WTC11 (cell line): Measurements from ENCODE around the gene BMP10. TPM values are rescaled to one million over a fixed set of nuclear protein-coding genes. Genes with fewer than 3 reads are reported as not detected.

Source experiments
- ATAC-seq: fragments of 200-7000 bp; cut with Tn5 transposase; 2 replicates; pipeline ENCODE4 v1.10.0; 2021; ENCODE audit warnings: mild to moderate bottlenecking, moderate library complexity
- CTCF ChIA-PET: fragments of 300-600 bp; sonication (Branson Sonifier 250); formaldehyde crosslinking; loops from one replicate; lab custom pipeline; 2021; ENCODE audit warnings: antibody characterized with exemption; lab: Charles Lee
- POLR2A ChIA-PET: fragments of 350-600 bp; sonication (Branson Sonifier 250); formaldehyde crosslinking; loops from one replicate; lab custom pipeline; 2021; ENCODE audit warnings: antibody characterized with exemption; lab: Charles Lee
- DNase-seq: peaks from one replicate; pipeline ENCODE4 v3.0.0; 2021; ENCODE audit warnings: low spot score
- H3K27ac Mint-ChIP-seq: 2 replicates; pipeline ENCODE4 v1.8.0; 2021; ENCODE audit warnings: mixed read lengths
- H3K27me3 Mint-ChIP-seq: 2 replicates; pipeline ENCODE4 v1.8.0; 2021; ENCODE audit warnings: low read depth, mild to moderate bottlenecking, moderate library complexity, mixed read lengths
- H3K36me3 Mint-ChIP-seq: 2 replicates; pipeline ENCODE4 v1.8.0; 2021; ENCODE audit warnings: mixed read lengths
- H3K4me1 Mint-ChIP-seq: 2 replicates; pipeline ENCODE4 v1.8.0; 2022; ENCODE audit warnings: mixed read lengths
- H3K4me3 Mint-ChIP-seq: 2 replicates; pipeline ENCODE4 v1.8.0; 2021; ENCODE audit warnings: mild to moderate bottlenecking, moderate library complexity, mixed read lengths
- H3K9me3 Mint-ChIP-seq: 2 replicates; pipeline ENCODE4 v1.8.0; 2021; ENCODE audit warnings: mixed read lengths
- ATF1 ChIP-seq: sonication (generic); formaldehyde crosslinking; IDR thresholded peaks from 2 replicates; pipeline ENCODE4 v1.8.1; 2023; ENCODE audit warnings: mild to moderate bottlenecking, moderate library complexity, missing genetic modification reagents
- EMX1 ChIP-seq: fragments of 250-450 bp; sonication (Bioruptor Pico); IDR thresholded peaks from 2 replicates; pipeline ENCODE4 v1.8.0; 2021; ENCODE audit warnings: mild to moderate bottlenecking
- ETV6 ChIP-seq: sonication (generic); formaldehyde crosslinking; IDR thresholded peaks from 2 replicates; pipeline ENCODE4 v1.8.1; 2022; ENCODE audit warnings: mild to moderate bottlenecking, missing genetic modification reagents
- FOXJ3 ChIP-seq: sonication (generic); formaldehyde crosslinking; IDR thresholded peaks from 2 replicates; pipeline ENCODE4 v1.9.0; 2021; ENCODE audit warnings: missing genetic modification reagents, mild to moderate bottlenecking, borderline replicate concordance
- GABPB1 ChIP-seq: sonication (generic); formaldehyde crosslinking; IDR thresholded peaks from 2 replicates; pipeline ENCODE4 v1.8.1; 2023; ENCODE audit warnings: mild to moderate bottlenecking, missing genetic modification reagents
- GTF2I ChIP-seq: fragments of 250-450 bp; sonication (Bioruptor Pico); conservative IDR thresholded peaks from 2 replicates; pipeline ENCODE4 v1.4.0; 2021; ENCODE audit warnings: mild to moderate bottlenecking
- HMGA2 ChIP-seq: fragments of 250-450 bp; sonication (Bioruptor Pico); IDR thresholded peaks from 2 replicates; pipeline ENCODE4 v1.4.0; 2021; ENCODE audit warnings: mild to moderate bottlenecking, moderate library complexity
- JUN ChIP-seq: sonication (generic); formaldehyde crosslinking; IDR thresholded peaks from 2 replicates; pipeline ENCODE4 v1.8.0; 2023; ENCODE audit warnings: mild to moderate bottlenecking, missing genetic modification reagents
- NFE2L1 ChIP-seq: sonication (generic); formaldehyde crosslinking; IDR thresholded peaks from 2 replicates; pipeline ENCODE4 v1.8.1; 2023; ENCODE audit warnings: missing genetic modification reagents
- NR1H2 ChIP-seq: sonication (generic); formaldehyde crosslinking; IDR thresholded peaks from 2 replicates; pipeline ENCODE4 v1.9.0; 2021; ENCODE audit warnings: mild to moderate bottlenecking, moderate library complexity, missing genetic modification reagents
- OVOL2 ChIP-seq: fragments of 250-450 bp; sonication (Bioruptor Pico); IDR thresholded peaks from 2 replicates; pipeline ENCODE4 v1.9.0; 2021; ENCODE audit warnings: mild to moderate bottlenecking, borderline replicate concordance
- RELA ChIP-seq: sonication (generic); formaldehyde crosslinking; IDR thresholded peaks from 2 replicates; pipeline ENCODE4 v1.8.1; 2022; ENCODE audit warnings: missing genetic modification reagents, mild to moderate bottlenecking, borderline replicate concordance
- RORB ChIP-seq: fragments of 250-450 bp; sonication (Bioruptor Pico); IDR thresholded peaks from 2 replicates; pipeline ENCODE4 v1.9.0; 2021; ENCODE audit warnings: mild to moderate bottlenecking
- SOX15 ChIP-seq: fragments of 250-450 bp; sonication (Bioruptor Pico); IDR thresholded peaks from 2 replicates; pipeline ENCODE4 v1.9.0; 2021; ENCODE audit warnings: mild to moderate bottlenecking
- SP1 ChIP-seq: sonication (generic); formaldehyde crosslinking; conservative IDR thresholded peaks from 2 replicates; pipeline ENCODE4 v1.8.1; 2022; ENCODE audit warnings: missing genetic modification reagents
- TEAD1 ChIP-seq: sonication (generic); formaldehyde crosslinking; IDR thresholded peaks from 2 replicates; pipeline ENCODE4 v1.8.0; 2022; ENCODE audit warnings: mild to moderate bottlenecking, missing genetic modification reagents
- TEAD4 ChIP-seq: sonication (generic); formaldehyde crosslinking; IDR thresholded peaks from 2 replicates; pipeline ENCODE4 v1.8.0; 2022; ENCODE audit warnings: mild to moderate bottlenecking, missing genetic modification reagents
- ZNF219 ChIP-seq: sonication (generic); formaldehyde crosslinking; IDR thresholded peaks from 2 replicates; pipeline ENCODE4 v1.8.0; 2023; ENCODE audit warnings: missing genetic modification reagents, mild to moderate bottlenecking, borderline replicate concordance
- ZNF232 ChIP-seq: sonication (generic); formaldehyde crosslinking; IDR thresholded peaks from 2 replicates; pipeline ENCODE4 v1.8.0; 2022; ENCODE audit warnings: mild to moderate bottlenecking, missing genetic modification reagents
- ZNF396 ChIP-seq: fragments of 250-450 bp; sonication (Bioruptor Pico); IDR thresholded peaks from 2 replicates; pipeline ENCODE4 v1.8.0; 2021; ENCODE audit warnings: mild to moderate bottlenecking, moderate library complexity, borderline replicate concordance
- ZNF423 ChIP-seq: fragments of 250-450 bp; sonication (Bioruptor Pico); IDR thresholded peaks from 2 replicates; pipeline ENCODE4 v2.1.2; 2022; ENCODE audit warnings: mild to moderate bottlenecking, moderate library complexity
- total RNA-seq: library from RNA; stranded (reverse); gene quantifications from 3 replicates; pipeline ENCODE4 v1.2.3, GENCODE V29; 2021
- TF ChIP-seq, protein P1 (sequence below): sonication (generic); formaldehyde crosslinking; IDR thresholded peaks from 2 replicates; pipeline ENCODE4 v1.8.1; 2023; ENCODE audit warnings: mild to moderate bottlenecking, missing genetic modification reagents
- TF ChIP-seq, protein P2 (sequence below): sonication (generic); formaldehyde crosslinking; IDR thresholded peaks from 2 replicates; pipeline ENCODE4 v1.8.0; 2023; ENCODE audit warnings: missing genetic modification reagents, mild to moderate bottlenecking, borderline replicate concordance
- TF ChIP-seq, protein P3 (sequence below): sonication (generic); formaldehyde crosslinking; conservative IDR thresholded peaks from 2 replicates; pipeline ENCODE4 v1.8.1; 2022; ENCODE audit warnings: mild to moderate bottlenecking, missing genetic modification reagents
- TF ChIP-seq, protein P4 (sequence below): fragments of 250-450 bp; sonication (Bioruptor Pico); IDR thresholded peaks from 2 replicates; pipeline ENCODE4 v1.9.0; 2021; ENCODE audit warnings: mild to moderate bottlenecking
- TF ChIP-seq, protein P5 (sequence below): sonication (generic); formaldehyde crosslinking; IDR thresholded peaks from 2 replicates; pipeline ENCODE4 v1.8.0; 2022; ENCODE audit warnings: mild to moderate bottlenecking, missing genetic modification reagents

The BMP10 gene
- total RNA-seq, 1 experiment from 2014 or later: not detected

DNA sequence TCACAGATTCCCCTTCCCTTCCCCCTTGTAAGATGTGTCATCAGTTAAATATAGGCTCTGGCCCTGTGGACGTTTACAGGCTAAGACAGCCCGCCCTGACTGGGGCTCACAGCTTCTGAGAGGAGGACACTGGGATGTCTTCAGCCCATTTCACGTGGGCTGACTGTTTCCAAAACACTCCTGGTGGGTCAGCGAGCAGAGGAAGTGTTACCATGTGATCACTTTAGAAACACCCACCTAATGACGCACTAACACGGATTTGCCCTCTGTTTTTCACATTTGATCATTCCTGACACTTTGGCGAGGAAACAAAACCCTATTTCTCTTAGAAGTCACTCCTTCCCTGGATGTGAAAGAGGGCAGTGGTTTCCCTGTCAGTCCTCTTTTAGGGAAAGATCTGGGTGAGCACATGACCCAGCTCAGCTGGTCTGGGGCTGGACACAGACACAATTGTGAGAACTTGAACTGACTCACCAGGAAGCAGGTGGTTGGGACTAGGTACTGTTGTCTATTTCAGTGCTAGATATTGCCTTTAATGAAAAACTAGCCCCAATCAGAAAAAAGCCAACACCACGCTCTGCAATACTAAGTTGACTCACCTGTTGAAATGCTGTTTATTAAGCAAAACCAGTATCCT lies 38.8 kb downstream of the BMP10 start:
- no peak overlapping the region for H3K4me3 Mint-ChIP-seq
- ATAC-seq (no peak), DNase-seq (no peak)
- no peaks in the 10 kb centered on the region for H3K36me3 Mint-ChIP-seq
- H3K9me3 Mint-ChIP-seq: no peaks in the 10 kb centered on the region
- ChIA-PET CTCF (no interaction called here), POLR2A (no interaction called here)
- H3K4me1 Mint-ChIP-seq: peaks cover 15% of the 10 kb centered on the region
- no peaks in the 10 kb centered on the region; the same call in 1 of the 2 replicates for H3K27me3 Mint-ChIP-seq
- H3K27ac Mint-ChIP-seq: no peak overlapping the region
- TF ChIP-seq ZNF232 (CRISPR knock-in tag) (no peak), GTF2I (CRISPR knock-in tag) (no peak), SOX15 (CRISPR knock-in tag) (no peak), RELA (CRISPR knock-in tag) (no peak), ETV6 (CRISPR knock-in tag) (no peak), TEAD4 (CRISPR knock-in tag) (no peak), JUN (CRISPR knock-in tag) (no peak), OVOL2 (CRISPR knock-in tag) (no peak)

DNA sequence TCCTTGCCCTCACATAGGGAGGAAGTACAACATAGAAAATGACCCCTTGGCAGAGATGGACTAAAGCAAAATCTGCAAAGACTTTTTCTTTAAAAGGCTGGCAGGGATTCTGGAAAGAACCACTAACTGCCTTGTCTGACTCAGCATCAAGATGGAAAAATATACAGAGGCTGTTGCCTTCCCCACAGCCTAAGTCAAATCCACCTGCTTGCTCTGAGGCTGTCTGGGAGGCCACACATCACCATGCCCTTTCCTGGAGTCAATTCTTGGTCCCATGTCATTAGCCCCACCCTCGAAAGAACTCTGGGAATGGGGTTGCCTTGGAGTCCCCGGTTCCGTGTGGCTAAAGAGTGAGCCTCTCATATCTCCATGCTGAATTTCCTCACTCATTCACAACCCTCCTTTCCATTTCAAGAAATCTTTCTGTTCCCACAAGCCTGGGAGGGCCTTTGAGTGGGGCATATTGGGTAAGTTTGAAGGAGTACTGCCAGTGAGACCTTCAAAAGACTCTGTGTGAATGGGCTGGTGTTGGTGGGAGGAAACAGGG lies 39.4 kb downstream of the BMP10 start:
- POLR2A ChIA-PET: no interaction called here
- CTCF ChIA-PET: no interaction called here
- no peak overlapping the region for H3K27ac Mint-ChIP-seq

DNA sequence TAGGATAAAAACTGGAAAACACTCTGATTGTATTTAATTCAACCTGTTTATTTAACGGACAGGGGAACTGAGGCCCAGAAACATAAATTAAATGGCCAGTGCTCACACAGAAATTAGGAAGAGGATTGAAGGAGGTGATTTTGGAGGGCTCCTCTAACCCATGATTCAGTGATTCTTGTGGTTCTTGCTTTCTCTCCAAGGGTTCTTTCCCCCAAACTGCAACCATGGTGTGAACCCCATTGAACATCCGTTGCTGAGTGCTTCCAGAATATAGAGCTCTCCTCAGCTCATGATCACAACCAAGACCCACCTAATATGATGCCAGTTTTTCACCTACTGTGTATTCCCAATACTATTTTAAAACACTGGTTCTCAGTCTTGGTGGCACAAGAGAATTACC lies 41.4 kb downstream of the BMP10 start:
- Mint-ChIP-seq H3K36me3 (no peaks in the 10 kb centered on the region), H3K9me3 (peaks cover 4% of the 10 kb centered on the region; the same call in 1 of the 2 replicates), H3K4me3 (no peak overlapping the region), H3K4me1 (peaks cover 11% of the 10 kb centered on the region), H3K27ac (no peak overlapping the region), H3K27me3 (no peaks in the 10 kb centered on the region; the same call in 1 of the 2 replicates)
- ATAC-seq: no peak
- POLR2A ChIA-PET: no interaction called here
- CTCF ChIA-PET: interaction anchor here (0.7 to 1.4 kb wide), 5 partner anchors 9 to 120 kb away, joined by 3 to 5 read pairs (median 3); no protein-coding TSS in a partner anchor
- DNase-seq: no peak
- TF ChIP-seq TEAD1 (CRISPR knock-in tag) (no peak), ETV6 (CRISPR knock-in tag) (no peak), ZNF396 (CRISPR knock-in tag) (no peak), HMGA2 (CRISPR knock-in tag) (no peak), ZNF219 (no peak), NR1H2 (no peak), NFE2L1 (CRISPR knock-in tag) (no peak)
- TF ChIP-seq, protein P1, sequence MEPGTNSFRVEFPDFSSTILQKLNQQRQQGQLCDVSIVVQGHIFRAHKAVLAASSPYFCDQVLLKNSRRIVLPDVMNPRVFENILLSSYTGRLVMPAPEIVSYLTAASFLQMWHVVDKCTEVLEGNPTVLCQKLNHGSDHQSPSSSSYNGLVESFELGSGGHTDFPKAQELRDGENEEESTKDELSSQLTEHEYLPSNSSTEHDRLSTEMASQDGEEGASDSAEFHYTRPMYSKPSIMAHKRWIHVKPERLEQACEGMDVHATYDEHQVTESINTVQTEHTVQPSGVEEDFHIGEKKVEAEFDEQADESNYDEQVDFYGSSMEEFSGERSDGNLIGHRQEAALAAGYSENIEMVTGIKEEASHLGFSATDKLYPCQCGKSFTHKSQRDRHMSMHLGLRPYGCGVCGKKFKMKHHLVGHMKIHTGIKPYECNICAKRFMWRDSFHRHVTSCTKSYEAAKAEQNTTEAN: no peak
- TF ChIP-seq, protein P2, sequence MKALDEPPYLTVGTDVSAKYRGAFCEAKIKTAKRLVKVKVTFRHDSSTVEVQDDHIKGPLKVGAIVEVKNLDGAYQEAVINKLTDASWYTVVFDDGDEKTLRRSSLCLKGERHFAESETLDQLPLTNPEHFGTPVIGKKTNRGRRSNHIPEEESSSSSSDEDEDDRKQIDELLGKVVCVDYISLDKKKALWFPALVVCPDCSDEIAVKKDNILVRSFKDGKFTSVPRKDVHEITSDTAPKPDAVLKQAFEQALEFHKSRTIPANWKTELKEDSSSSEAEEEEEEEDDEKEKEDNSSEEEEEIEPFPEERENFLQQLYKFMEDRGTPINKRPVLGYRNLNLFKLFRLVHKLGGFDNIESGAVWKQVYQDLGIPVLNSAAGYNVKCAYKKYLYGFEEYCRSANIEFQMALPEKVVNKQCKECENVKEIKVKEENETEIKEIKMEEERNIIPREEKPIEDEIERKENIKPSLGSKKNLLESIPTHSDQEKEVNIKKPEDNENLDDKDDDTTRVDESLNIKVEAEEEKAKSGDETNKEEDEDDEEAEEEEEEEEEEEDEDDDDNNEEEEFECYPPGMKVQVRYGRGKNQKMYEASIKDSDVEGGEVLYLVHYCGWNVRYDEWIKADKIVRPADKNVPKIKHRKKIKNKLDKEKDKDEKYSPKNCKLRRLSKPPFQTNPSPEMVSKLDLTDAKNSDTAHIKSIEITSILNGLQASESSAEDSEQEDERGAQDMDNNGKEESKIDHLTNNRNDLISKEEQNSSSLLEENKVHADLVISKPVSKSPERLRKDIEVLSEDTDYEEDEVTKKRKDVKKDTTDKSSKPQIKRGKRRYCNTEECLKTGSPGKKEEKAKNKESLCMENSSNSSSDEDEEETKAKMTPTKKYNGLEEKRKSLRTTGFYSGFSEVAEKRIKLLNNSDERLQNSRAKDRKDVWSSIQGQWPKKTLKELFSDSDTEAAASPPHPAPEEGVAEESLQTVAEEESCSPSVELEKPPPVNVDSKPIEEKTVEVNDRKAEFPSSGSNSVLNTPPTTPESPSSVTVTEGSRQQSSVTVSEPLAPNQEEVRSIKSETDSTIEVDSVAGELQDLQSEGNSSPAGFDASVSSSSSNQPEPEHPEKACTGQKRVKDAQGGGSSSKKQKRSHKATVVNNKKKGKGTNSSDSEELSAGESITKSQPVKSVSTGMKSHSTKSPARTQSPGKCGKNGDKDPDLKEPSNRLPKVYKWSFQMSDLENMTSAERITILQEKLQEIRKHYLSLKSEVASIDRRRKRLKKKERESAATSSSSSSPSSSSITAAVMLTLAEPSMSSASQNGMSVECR (CRISPR knock-in tag): no peak
- TF ChIP-seq, protein P3, sequence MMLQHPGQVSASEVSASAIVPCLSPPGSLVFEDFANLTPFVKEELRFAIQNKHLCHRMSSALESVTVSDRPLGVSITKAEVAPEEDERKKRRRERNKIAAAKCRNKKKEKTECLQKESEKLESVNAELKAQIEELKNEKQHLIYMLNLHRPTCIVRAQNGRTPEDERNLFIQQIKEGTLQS (CRISPR knock-in tag): no peak

More for the DNA sequence above, 39.4 kb downstream of the BMP10 start:
- no peaks in the 10 kb centered on the region; the same call in 1 of the 2 replicates for H3K27me3 Mint-ChIP-seq
- no peaks in the 10 kb centered on the region for H3K36me3 Mint-ChIP-seq
- H3K4me3 Mint-ChIP-seq: no peak overlapping the region
- no peaks in the 10 kb centered on the region for H3K9me3 Mint-ChIP-seq
- TF ChIP-seq ZNF396 (CRISPR knock-in tag) (no peak), RORB (no peak), NFE2L1 (CRISPR knock-in tag) (no peak), GABPB1 (CRISPR knock-in tag) (no peak), ATF1 (no peak), FOXJ3 (CRISPR knock-in tag) (no peak), OVOL2 (CRISPR knock-in tag) (no peak), EMX1 (CRISPR knock-in tag) (no peak), ZNF423 (no peak), SP1 (CRISPR knock-in tag) (no peak)
- TF ChIP-seq, protein P4, sequence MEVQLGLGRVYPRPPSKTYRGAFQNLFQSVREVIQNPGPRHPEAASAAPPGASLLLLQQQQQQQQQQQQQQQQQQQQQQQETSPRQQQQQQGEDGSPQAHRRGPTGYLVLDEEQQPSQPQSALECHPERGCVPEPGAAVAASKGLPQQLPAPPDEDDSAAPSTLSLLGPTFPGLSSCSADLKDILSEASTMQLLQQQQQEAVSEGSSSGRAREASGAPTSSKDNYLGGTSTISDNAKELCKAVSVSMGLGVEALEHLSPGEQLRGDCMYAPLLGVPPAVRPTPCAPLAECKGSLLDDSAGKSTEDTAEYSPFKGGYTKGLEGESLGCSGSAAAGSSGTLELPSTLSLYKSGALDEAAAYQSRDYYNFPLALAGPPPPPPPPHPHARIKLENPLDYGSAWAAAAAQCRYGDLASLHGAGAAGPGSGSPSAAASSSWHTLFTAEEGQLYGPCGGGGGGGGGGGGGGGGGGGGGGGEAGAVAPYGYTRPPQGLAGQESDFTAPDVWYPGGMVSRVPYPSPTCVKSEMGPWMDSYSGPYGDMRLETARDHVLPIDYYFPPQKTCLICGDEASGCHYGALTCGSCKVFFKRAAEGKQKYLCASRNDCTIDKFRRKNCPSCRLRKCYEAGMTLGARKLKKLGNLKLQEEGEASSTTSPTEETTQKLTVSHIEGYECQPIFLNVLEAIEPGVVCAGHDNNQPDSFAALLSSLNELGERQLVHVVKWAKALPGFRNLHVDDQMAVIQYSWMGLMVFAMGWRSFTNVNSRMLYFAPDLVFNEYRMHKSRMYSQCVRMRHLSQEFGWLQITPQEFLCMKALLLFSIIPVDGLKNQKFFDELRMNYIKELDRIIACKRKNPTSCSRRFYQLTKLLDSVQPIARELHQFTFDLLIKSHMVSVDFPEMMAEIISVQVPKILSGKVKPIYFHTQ: no peak
- TF ChIP-seq, protein P5, sequence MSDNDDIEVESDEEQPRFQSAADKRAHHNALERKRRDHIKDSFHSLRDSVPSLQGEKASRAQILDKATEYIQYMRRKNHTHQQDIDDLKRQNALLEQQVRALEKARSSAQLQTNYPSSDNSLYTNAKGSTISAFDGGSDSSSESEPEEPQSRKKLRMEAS (CRISPR knock-in tag): no peak
- peaks cover 15% of the 10 kb centered on the region for H3K4me1 Mint-ChIP-seq
- no peak for ATAC-seq
- no peak for DNase-seq
